ENCODE data around the gene RPP25.

Gene RPP25

GRCh38 chr15:74983725-74984231 is 27.2 kb upstream of the RPP25 start:
- no peak for DNase-seq (ENCODE audit: low read depth)
- no peak overlapping the region for H3K4me3 ChIP-seq (ENCODE audit: low read length)
- TF ChIP-seq, protein P1, sequence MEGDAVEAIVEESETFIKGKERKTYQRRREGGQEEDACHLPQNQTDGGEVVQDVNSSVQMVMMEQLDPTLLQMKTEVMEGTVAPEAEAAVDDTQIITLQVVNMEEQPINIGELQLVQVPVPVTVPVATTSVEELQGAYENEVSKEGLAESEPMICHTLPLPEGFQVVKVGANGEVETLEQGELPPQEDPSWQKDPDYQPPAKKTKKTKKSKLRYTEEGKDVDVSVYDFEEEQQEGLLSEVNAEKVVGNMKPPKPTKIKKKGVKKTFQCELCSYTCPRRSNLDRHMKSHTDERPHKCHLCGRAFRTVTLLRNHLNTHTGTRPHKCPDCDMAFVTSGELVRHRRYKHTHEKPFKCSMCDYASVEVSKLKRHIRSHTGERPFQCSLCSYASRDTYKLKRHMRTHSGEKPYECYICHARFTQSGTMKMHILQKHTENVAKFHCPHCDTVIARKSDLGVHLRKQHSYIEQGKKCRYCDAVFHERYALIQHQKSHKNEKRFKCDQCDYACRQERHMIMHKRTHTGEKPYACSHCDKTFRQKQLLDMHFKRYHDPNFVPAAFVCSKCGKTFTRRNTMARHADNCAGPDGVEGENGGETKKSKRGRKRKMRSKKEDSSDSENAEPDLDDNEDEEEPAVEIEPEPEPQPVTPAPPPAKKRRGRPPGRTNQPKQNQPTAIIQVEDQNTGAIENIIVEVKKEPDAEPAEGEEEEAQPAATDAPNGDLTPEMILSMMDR (conservative IDR thresholded peaks at IDR 0.05; ENCODE audit: low read length): no peak

DNA sequence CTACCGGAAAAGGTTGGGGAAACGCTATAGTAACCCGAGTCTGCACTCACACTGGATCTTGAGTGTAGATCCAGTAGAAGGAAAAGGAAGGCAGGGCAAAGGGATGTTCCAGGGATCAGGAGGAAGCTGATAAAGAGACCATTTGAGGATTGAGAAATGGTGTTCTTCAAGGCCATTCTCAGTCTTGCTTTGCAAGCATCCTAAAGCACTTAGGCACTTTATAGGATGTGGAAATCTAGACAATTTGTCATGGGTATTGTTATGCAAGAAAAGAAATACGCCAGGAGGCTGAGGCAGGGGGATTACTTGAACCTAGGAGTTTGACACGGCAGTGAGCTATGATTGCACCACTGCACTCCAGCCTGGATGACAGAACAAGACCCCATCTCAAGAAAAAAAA is 25.6 kb upstream of the RPP25 start:
- H3K4me3 ChIP-seq (ENCODE audit: low read length): no peak overlapping the region
- TF ChIP-seq, protein P1 (conservative IDR thresholded peaks at IDR 0.05; ENCODE audit: low read length): no peak
- DNase-seq (ENCODE audit: low read depth): no peak

DNA sequence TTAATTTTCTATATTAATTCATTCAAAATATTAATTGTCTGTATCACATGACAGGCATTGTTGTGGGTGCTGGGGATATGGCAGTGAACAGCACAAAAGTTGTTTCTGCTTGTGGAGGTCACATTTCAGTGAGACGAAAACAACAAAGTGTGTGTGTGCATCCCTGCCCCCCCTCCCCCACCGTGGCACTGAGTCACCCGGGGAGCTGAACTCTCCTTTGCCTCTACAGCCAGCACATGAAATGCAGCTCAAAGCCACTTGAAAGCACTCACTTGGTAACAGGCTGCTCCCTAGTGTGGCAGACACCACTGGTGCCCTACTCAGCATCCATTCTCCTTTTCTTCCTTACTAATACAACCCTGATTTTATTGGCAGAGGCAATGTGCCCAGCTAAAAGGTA is 21.9 kb upstream of the RPP25 start:
- no peak overlapping the region for H3K4me3 ChIP-seq (ENCODE audit: low read length)
- TF ChIP-seq, protein P1 (conservative IDR thresholded peaks at IDR 0.05; ENCODE audit: low read length): no peak
- peak; percentile 33 for DNase-seq (ENCODE audit: low read depth)

- TF ChIP-seq, protein P1 (conservative IDR thresholded peaks at IDR 0.05; ENCODE audit: low read length): no peak
- no peak overlapping the region for H3K4me3 ChIP-seq (ENCODE audit: low read length)
- DNase-seq (ENCODE audit: low read depth): no peak
Observed at GRCh38 chr15:74978077-74978476, 21.5 kb upstream of the RPP25 start.

DNA sequence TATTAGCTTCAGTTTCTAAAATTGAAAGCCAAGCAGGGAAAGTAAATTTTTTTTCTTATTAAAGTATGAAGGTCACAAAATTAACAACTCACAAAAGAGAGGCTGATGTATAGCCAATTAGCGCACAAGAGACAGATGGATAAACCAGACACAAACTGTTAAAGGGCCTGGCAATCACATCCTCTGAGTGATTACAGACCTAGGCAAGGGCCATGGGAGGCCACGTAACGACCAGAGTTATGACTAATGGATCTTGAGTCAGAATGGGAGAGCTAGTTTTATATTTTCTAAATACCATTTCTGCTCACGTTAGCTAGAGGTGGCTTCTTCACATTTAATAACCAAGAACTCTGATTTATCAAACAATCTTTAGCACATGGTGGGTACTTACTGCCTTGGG is 21.0 kb upstream of the RPP25 start:
- H3K4me3 ChIP-seq (ENCODE audit: low read length): no peak overlapping the region
- no peak for DNase-seq (ENCODE audit: low read depth)
- TF ChIP-seq, protein P1 (conservative IDR thresholded peaks at IDR 0.05; ENCODE audit: low read length): no peak

DNA sequence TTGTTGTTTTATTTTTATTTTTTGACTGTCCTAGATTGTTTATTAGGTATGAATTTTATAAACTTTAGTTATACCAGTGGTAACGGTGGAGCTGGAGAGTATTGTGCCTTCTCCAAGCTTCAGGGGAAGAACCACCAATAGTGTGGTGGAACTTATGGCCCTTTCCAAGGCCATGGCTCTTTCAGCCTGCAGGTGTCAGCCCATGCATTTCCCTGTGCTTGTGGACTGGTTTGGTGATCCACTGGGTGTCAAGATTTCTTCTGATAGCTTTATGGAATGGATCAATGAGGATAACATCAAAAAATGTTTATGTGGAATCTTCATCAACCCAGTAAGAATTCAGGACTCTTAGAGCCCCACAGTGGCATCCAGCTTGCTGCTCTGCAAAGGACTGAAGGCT is 19.6 kb upstream of the RPP25 start:
- no peak for DNase-seq (ENCODE audit: low read depth)
- TF ChIP-seq, protein P1 (conservative IDR thresholded peaks at IDR 0.05; ENCODE audit: low read length): no peak
- H3K4me3 ChIP-seq (ENCODE audit: low read length): no peak overlapping the region

- no peak for DNase-seq (ENCODE audit: low read depth)
- H3K4me3 ChIP-seq (ENCODE audit: low read length): no peak overlapping the region
- TF ChIP-seq, protein P1 (conservative IDR thresholded peaks at IDR 0.05; ENCODE audit: low read length): no peak
Observed at GRCh38 chr15:74967670-74968069, 11.1 kb upstream of the RPP25 start.
